Neural progenitor cell (in vitro differentiated cells): ENCODE measurements around the gene HOGA1. TPM values are rescaled to one million over a fixed set of nuclear protein-coding genes. Genes with fewer than 3 reads are reported as not detected.

Source experiments
- DNase-seq: peaks from one replicate; pipeline ENCODE4 v3.0.0-alpha.2; 2016; ENCODE audit warnings: low spot score
- H2AFZ ChIP-seq: fragments of 200-600 bp; sonication (generic); replicated peaks from 2 replicates; pipeline ENCODE4 v1.6.1; 2016; ENCODE audit warnings: antibody characterized with exemption
- H3F3A ChIP-seq: fragments of 200-600 bp; sonication (generic); 2 replicates; pipeline ENCODE4 v1.6.1; 2016; ENCODE audit warnings: antibody characterized with exemption, low read depth
- H3K27ac ChIP-seq: fragments of 200-600 bp; sonication (generic); 2 replicates; pipeline ENCODE4 v1.5.1; 2016; ENCODE audit warnings: mild to moderate bottlenecking
- H3K27me3 ChIP-seq: fragments of 200-600 bp; sonication (generic); 2 replicates; pipeline ENCODE4 v1.6.1; 2016; ENCODE audit warnings: mild to moderate bottlenecking, moderate library complexity
- H3K36me3 ChIP-seq: fragments of 200-600 bp; sonication (generic); 2 replicates; pipeline ENCODE4 v1.5.1; 2016
- H3K4me1 ChIP-seq: fragments of 200-600 bp; sonication (generic); 2 replicates; pipeline ENCODE4 v1.6.1; 2016; ENCODE audit warnings: mixed run types
- H3K4me2 ChIP-seq: fragments of 200-600 bp; sonication (generic); 2 replicates; pipeline ENCODE4 v1.6.1; 2016
- H3K4me3 ChIP-seq: fragments of 200-600 bp; sonication (generic); 2 replicates; pipeline ENCODE4 v1.5.1; 2016
- H3K79me2 ChIP-seq: fragments of 200-600 bp; sonication (generic); 2 replicates; pipeline ENCODE4 v1.6.1; 2016; ENCODE audit warnings: low read depth
- H3K9ac ChIP-seq: fragments of 200-600 bp; sonication (generic); 2 replicates; pipeline ENCODE4 v1.6.1; 2016
- H3K9me3 ChIP-seq: fragments of 200-600 bp; sonication (generic); 2 replicates; pipeline ENCODE4 v1.5.1; 2016; ENCODE audit warnings: low read depth
- H4K20me1 ChIP-seq: fragments of 200-600 bp; sonication (generic); 2 replicates; pipeline ENCODE4 v1.6.1; 2016; ENCODE audit warnings: low read depth
- H3K27ac Mint-ChIP-seq: 3 replicates; pipeline ENCODE4 v1.8.0; 2021; ENCODE audit warnings: mixed read lengths
- H3K27me3 Mint-ChIP-seq: 2 replicates; pipeline ENCODE4 v1.8.0; 2022; ENCODE audit warnings: low read depth, mild to moderate bottlenecking, inconsistent platforms, moderate library complexity, mixed read lengths; ENCODE audit not compliant: insufficient read depth
- H3K36me3 Mint-ChIP-seq: 3 replicates; pipeline ENCODE4 v1.8.0; 2021; ENCODE audit warnings: mixed read lengths
- H3K4me1 Mint-ChIP-seq: 3 replicates; pipeline ENCODE4 v1.8.0; 2021; ENCODE audit warnings: mixed read lengths
- H3K4me3 Mint-ChIP-seq: 3 replicates; pipeline ENCODE4 v1.8.0; 2021; ENCODE audit warnings: mild to moderate bottlenecking, moderate library complexity, mixed read lengths
- H3K9me3 Mint-ChIP-seq: 3 replicates; pipeline ENCODE4 v1.8.0; 2020; ENCODE audit warnings: mixed read lengths
- EZH2 ChIP-seq: fragments of 200-600 bp; sonication (generic); IDR thresholded peaks from 2 replicates; pipeline ENCODE4 v1.6.1; 2017; ENCODE audit warnings: antibody characterized with exemption, mild to moderate bottlenecking, moderate library complexity
- EZH2phosphoT487 ChIP-seq: fragments of 200-600 bp; sonication (generic); IDR thresholded peaks from 2 replicates; pipeline ENCODE4 v1.6.1; 2017; ENCODE audit warnings: antibody characterized with exemption
- total RNA-seq: library from RNA; depleted of rRNA; stranded (reverse); fragments of >200 nt; gene quantifications from 2 replicates; pipeline ENCODE4 v1.2.3, GENCODE V29; 2015; ENCODE audit warnings: low replicate concordance
- TF ChIP-seq, protein P1 (sequence below): fragments of 200-600 bp; sonication (generic); IDR thresholded peaks from 2 replicates; pipeline ENCODE4 v1.5.1; 2017; ENCODE audit warnings: antibody characterized with exemption, mild to moderate bottlenecking

Gene HOGA1
- total RNA-seq, 1 donor from 2014 or later: 0.17 TPM

DNA sequence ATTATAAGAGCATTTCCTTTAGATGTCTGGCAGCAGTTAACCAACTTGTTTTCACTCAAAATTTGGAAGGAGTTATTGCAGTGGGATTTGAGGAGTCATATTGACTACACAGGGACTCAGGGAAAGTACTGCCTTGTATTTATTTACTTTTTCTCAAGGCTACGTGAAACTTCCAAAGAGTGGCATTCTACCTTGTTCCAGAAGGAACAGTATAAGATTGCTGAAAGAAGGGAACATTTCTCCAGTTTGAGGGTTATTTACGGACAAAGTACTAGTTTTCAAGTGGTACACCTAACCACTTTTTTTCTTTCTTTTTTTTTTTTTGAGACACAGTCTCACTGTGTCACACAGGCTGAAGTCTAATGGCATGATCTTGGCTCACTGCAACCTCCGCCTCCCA is 44.0 kb downstream of the HOGA1 start:
- H4K20me1 ChIP-seq: peaks cover 1% of the 10 kb centered on the region
- no peaks in the 10 kb centered on the region for H3K36me3 ChIP-seq
- no peak overlapping the region for H3K4me2 ChIP-seq
- no peak for DNase-seq
- TF ChIP-seq EZH2 (no peak), EZH2phosphoT487 (no peak)
- TF ChIP-seq, protein P1, sequence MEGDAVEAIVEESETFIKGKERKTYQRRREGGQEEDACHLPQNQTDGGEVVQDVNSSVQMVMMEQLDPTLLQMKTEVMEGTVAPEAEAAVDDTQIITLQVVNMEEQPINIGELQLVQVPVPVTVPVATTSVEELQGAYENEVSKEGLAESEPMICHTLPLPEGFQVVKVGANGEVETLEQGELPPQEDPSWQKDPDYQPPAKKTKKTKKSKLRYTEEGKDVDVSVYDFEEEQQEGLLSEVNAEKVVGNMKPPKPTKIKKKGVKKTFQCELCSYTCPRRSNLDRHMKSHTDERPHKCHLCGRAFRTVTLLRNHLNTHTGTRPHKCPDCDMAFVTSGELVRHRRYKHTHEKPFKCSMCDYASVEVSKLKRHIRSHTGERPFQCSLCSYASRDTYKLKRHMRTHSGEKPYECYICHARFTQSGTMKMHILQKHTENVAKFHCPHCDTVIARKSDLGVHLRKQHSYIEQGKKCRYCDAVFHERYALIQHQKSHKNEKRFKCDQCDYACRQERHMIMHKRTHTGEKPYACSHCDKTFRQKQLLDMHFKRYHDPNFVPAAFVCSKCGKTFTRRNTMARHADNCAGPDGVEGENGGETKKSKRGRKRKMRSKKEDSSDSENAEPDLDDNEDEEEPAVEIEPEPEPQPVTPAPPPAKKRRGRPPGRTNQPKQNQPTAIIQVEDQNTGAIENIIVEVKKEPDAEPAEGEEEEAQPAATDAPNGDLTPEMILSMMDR: no peak
- H3K4me1 ChIP-seq: peaks cover 4% of the 10 kb centered on the region
- H3K79me2 ChIP-seq: peaks cover 28% of the 10 kb centered on the region
- H3K4me3 ChIP-seq: no peak overlapping the region
- H3K9me3 Mint-ChIP-seq: no peaks in the 10 kb centered on the region
- H2AFZ ChIP-seq: no peak overlapping the region
- H3K4me1 Mint-ChIP-seq: peaks cover 6% of the 10 kb centered on the region
- H3K36me3 Mint-ChIP-seq: peaks cover 8% of the 10 kb centered on the region
- no peak overlapping the region for H3K27ac Mint-ChIP-seq
- no peak overlapping the region for H3K4me3 Mint-ChIP-seq
- H3K9me3 ChIP-seq: no peaks in the 10 kb centered on the region
- H3K9ac ChIP-seq: no peak overlapping the region
- no peaks in the 10 kb centered on the region for H3K27me3 ChIP-seq
- H3F3A ChIP-seq: peaks cover 4% of the 10 kb centered on the region
- H3K27me3 Mint-ChIP-seq: peaks cover 6% of the 10 kb centered on the region
- no peak overlapping the region for H3K27ac ChIP-seq

GRCh38 chr10:97629289-97629688 is 45.1 kb downstream of the HOGA1 start:
- no peak overlapping the region for H2AFZ ChIP-seq
- peaks cover 28% of the 10 kb centered on the region for H3K79me2 ChIP-seq
- no peak for DNase-seq
- H3K9ac ChIP-seq: no peak overlapping the region
- no peak for TF ChIP-seq EZH2phosphoT487
- TF ChIP-seq, protein P1: no peak
- no peak for TF ChIP-seq EZH2
- Mint-ChIP-seq H3K9me3 (no peaks in the 10 kb centered on the region), H3K27me3 (peaks cover 6% of the 10 kb centered on the region), H3K36me3 (peaks cover 9% of the 10 kb centered on the region), H3K4me3 (no peak overlapping the region), H3K27ac (no peak overlapping the region), H3K4me1 (peaks cover 13% of the 10 kb centered on the region)
- H3F3A ChIP-seq: peaks cover 9% of the 10 kb centered on the region
- H3K4me1 ChIP-seq: peaks cover 8% of the 10 kb centered on the region
- no peak overlapping the region for H3K4me2 ChIP-seq
- H3K36me3 ChIP-seq: no peaks in the 10 kb centered on the region
- no peaks in the 10 kb centered on the region for H4K20me1 ChIP-seq
- no peak overlapping the region for H3K4me3 ChIP-seq
- no peak overlapping the region for H3K27ac ChIP-seq
- H3K9me3 ChIP-seq: no peaks in the 10 kb centered on the region
- H3K27me3 ChIP-seq: no peaks in the 10 kb centered on the region

GRCh38 chr10:97631098-97631497 is 46.9 kb downstream of the HOGA1 start:
- Histone ChIP-seq H3K36me3 (no peaks in the 10 kb centered on the region), H3K79me2 (peaks cover 28% of the 10 kb centered on the region), H3K4me1 (peaks cover 8% of the 10 kb centered on the region), H3K27ac (no peak overlapping the region), H4K20me1 (no peaks in the 10 kb centered on the region), H3K4me2 (no peak overlapping the region), H3K27me3 (no peaks in the 10 kb centered on the region), H3F3A (peaks cover 9% of the 10 kb centered on the region), H3K9ac (no peak overlapping the region), H2AFZ (no peak overlapping the region), H3K4me3 (no peak overlapping the region), H3K9me3 (no peaks in the 10 kb centered on the region)
- TF ChIP-seq EZH2 (no peak), EZH2phosphoT487 (no peak)
- TF ChIP-seq, protein P1: no peak
- no peak overlapping the region for H3K4me3 Mint-ChIP-seq
- peaks cover 13% of the 10 kb centered on the region for H3K4me1 Mint-ChIP-seq
- H3K27ac Mint-ChIP-seq: no peak overlapping the region
- H3K9me3 Mint-ChIP-seq: no peaks in the 10 kb centered on the region
- peaks cover 6% of the 10 kb centered on the region for H3K27me3 Mint-ChIP-seq
- no peak for DNase-seq
- peaks cover 9% of the 10 kb centered on the region for H3K36me3 Mint-ChIP-seq
